B cell (primary cell): ENCODE data around the gene AXIN1. TPM values are rescaled to one million over a fixed set of nuclear protein-coding genes. Genes with fewer than 3 reads are reported as not detected.

ENCODE experiments used
- ATAC-seq: fragments of 200-7000 bp; cut with Tn5 transposase; one replicate; pipeline ENCODE4 v1.10.0; 2021; ENCODE audit warnings: low read depth, mild to moderate bottlenecking, moderate number of reproducible peaks, moderate library complexity
- CTCF ChIA-PET: fragments of 350-600 bp; sonication (Branson Sonifier 250); formaldehyde crosslinking; loops from one replicate; lab custom pipeline; 2021; ENCODE audit warnings: antibody characterized with exemption, inconsistent platforms; lab: Charles Lee
- POLR2A ChIA-PET: fragments of 350-600 bp; sonication (Branson Sonifier 250); formaldehyde crosslinking; loops from one replicate; lab custom pipeline; 2021; ENCODE audit warnings: antibody characterized with exemption; lab: Charles Lee
- DNase-seq: peaks from one replicate; pipeline ENCODE4 v3.0.0; 2013
- H2AFZ ChIP-seq: 2 replicates; pipeline ENCODE4 v1.6.1; 2012; ENCODE audit warnings: mild to moderate bottlenecking, low read depth, low read length; ENCODE audit not compliant: insufficient read depth, poor library complexity, severe bottlenecking
- H3K27ac ChIP-seq, 2 donors: 1 replicate in 1 of 2; 2 replicates in 1 of 2; pipeline ENCODE4 v1.5.1; 2012 to 2013; ENCODE audit warnings: low read length in 2 of 2, mild to moderate bottlenecking in 2 of 2, moderate library complexity in 1 of 2
- H3K27me3 ChIP-seq, 4 experiments: fragments of 200-600 bp in 1 of 4; sonication (generic) in 1 of 4; replicated peaks in 1 of 4; 1 replicate in 2 of 4; 2 replicates in 2 of 4; pipeline versions ENCODE4 v1.6.1 to v1.7.0; 2013 to 2016; ENCODE audit warnings: low read length in 3 of 4, mild to moderate bottlenecking in 2 of 4, mixed read lengths in 1 of 4, moderate library complexity in 1 of 4; ENCODE audit not compliant: insufficient read depth in 4 of 4, control insufficient read depth in 3 of 4; ENCODE audit errors: control extremely low read depth in 1 of 4
- H3K36me3 ChIP-seq, 2 experiments: replicated peaks in 1 of 2; 1 replicate in 1 of 2; 2 replicates in 1 of 2; pipeline versions ENCODE4 v1.6.1 to v1.7.1; 2013; ENCODE audit warnings: low read length in 1 of 2; ENCODE audit not compliant: insufficient read depth in 2 of 2, control insufficient read depth in 1 of 2; ENCODE audit errors: control extremely low read depth in 1 of 2, extremely low read depth in 1 of 2
- H3K4me1 ChIP-seq, 2 donors: fragments of 200-600 bp in 1 of 2; sonication (generic) in 1 of 2; 1 replicate in 1 of 2; 2 replicates in 1 of 2; pipeline versions ENCODE4 v1.5.1 to v1.6.1; 2013 to 2017; ENCODE audit warnings: low read length in 2 of 2; ENCODE audit not compliant: control insufficient read depth in 2 of 2, insufficient read depth in 2 of 2
- H3K4me2 ChIP-seq: replicated peaks from 2 replicates; pipeline ENCODE3; 2012; ENCODE audit warnings: mild to moderate bottlenecking, low read depth, low read length; ENCODE audit not compliant: poor library complexity, severe bottlenecking
- H3K4me3 ChIP-seq, 5 experiments: fragments of 200-600 bp in 1 of 5; sonication (generic) in 1 of 5; 1 replicate in 3 of 5; 2 replicates in 2 of 5; pipeline versions ENCODE4 v1.5.1 to v1.7.0; 2011 to 2016; ENCODE audit warnings: low read length in 4 of 5, mild to moderate bottlenecking in 4 of 5, low read depth in 2 of 5, control low read depth in 1 of 5, moderate library complexity in 1 of 5; ENCODE audit not compliant: insufficient read depth in 1 of 5; ENCODE audit errors: control extremely low read depth in 1 of 5, extremely low read depth in 1 of 5
- H3K79me2 ChIP-seq: fragments of 200-600 bp; sonication (generic); one replicate; pipeline ENCODE4 v1.6.0; 2016; ENCODE audit warnings: low read length; ENCODE audit not compliant: control insufficient read depth, insufficient read depth
- H3K9ac ChIP-seq: fragments of 200-600 bp; sonication (generic); 2 replicates; pipeline ENCODE4 v1.6.1; 2017; ENCODE audit warnings: mild to moderate bottlenecking, low read length, moderate library complexity
- H3K9me3 ChIP-seq, 3 donors: one replicate each; pipeline versions ENCODE4 v1.6.1 to v1.7.1; 2013; ENCODE audit warnings: low read length in 2 of 3; ENCODE audit not compliant: control insufficient read depth in 2 of 3, insufficient read depth in 1 of 3; ENCODE audit errors: control extremely low read depth in 1 of 3
- H4K20me1 ChIP-seq: 2 replicates; pipeline ENCODE4 v1.6.0; 2012; ENCODE audit warnings: mild to moderate bottlenecking, low read length; ENCODE audit not compliant: insufficient read depth, control insufficient read depth, poor library complexity, severe bottlenecking
- H3K27ac Mint-ChIP-seq: one replicate; pipeline ENCODE4 v1.8.0; 2021; ENCODE audit warnings: mixed read lengths
- H3K27me3 Mint-ChIP-seq: one replicate; pipeline ENCODE4 v1.8.0; 2021; ENCODE audit warnings: mixed read lengths
- H3K4me1 Mint-ChIP-seq: one replicate; pipeline ENCODE4 v1.8.0; 2021; ENCODE audit warnings: mixed read lengths
- H3K4me3 Mint-ChIP-seq: one replicate; pipeline ENCODE4 v1.8.0; 2021; ENCODE audit warnings: mixed read lengths
- H3K9me3 Mint-ChIP-seq: one replicate; pipeline ENCODE4 v1.8.0; 2022; ENCODE audit warnings: mixed read lengths; ENCODE audit not compliant: insufficient read depth
- CTCF ChIP-seq: fragments of 200-600 bp; IDR thresholded peaks from one replicate; pipeline ENCODE4 v1.8.0; 2022; ENCODE audit warnings: antibody characterized with exemption, mild to moderate bottlenecking
- EZH2 ChIP-seq: IDR thresholded peaks from 2 replicates; pipeline ENCODE4 v1.6.1; 2012; ENCODE audit warnings: borderline replicate concordance, low read depth, mild to moderate bottlenecking, moderate library complexity, low read length; ENCODE audit not compliant: insufficient read depth, poor library complexity, severe bottlenecking
- WGBS: methylation state at CpG from one replicate; pipeline ENCODE4 v1.1.5; 2013; ENCODE audit warnings: missing lambda C conversion rate; ENCODE audit not compliant: insufficient coverage; 5-methylcytosine and 5-hydroxymethylcytosine counted together
- intact Hi-C: fragments of 100-400 bp; cut with micrococcal nuclease; formaldehyde crosslinking; loops from one replicate; pipeline ENCODE4 v1.10.0; 2022
- polyA plus RNA-seq: library from polyadenylated mRNA; depleted of rRNA; stranded (reverse); fragments of >200 nt; gene quantifications from 2 replicates; pipeline ENCODE4 v1.2.3, GENCODE V29; 2012
- total RNA-seq, 2 donors: library from RNA; stranded (reverse); fragments of 120-200 nt in 1 of 2; gene quantifications; 1 replicate in 1 of 2; 2 replicates in 1 of 2; pipeline versions ENCODE4 v1.2.3 to v1.2.4, GENCODE V29; 2013 to 2022

AXIN1 gene
- total and polyA plus RNA-seq, 2 donors (not counting 1 experiment from before 2014, with no cell fraction given), result 39.0 to 40.8 TPM

- H3K27ac ChIP-seq, result peak overlapping the region; percentile 59 to 66
- WGBS, result 59% methylated on average over 9 of the region's 10 CpGs
- peak overlapping the region; percentile 35 for H3K9ac ChIP-seq
- H3K9me3 Mint-ChIP-seq, result no peaks in the 10 kb centered on the region
- H3K79me2 ChIP-seq, result no peaks in the 10 kb centered on the region
- H4K20me1 ChIP-seq, result no peaks in the 10 kb centered on the region
- no peaks in the 10 kb centered on the region for H3K27me3 Mint-ChIP-seq
- intact Hi-C loops, result loop anchor here (1.0 kb wide), 4 partner anchors 10 to 142 kb away; partner anchors contain the start of genes DECR2, LUC7L and PGAP6
- H3K27ac Mint-ChIP-seq, result peak overlapping the region; percentile 72
- no peaks in the 10 kb centered on the region for H3K27me3 ChIP-seq
- DNase-seq (no peak), ATAC-seq (no peak)
- ChIA-PET CTCF (interaction anchor here (0.9 to 1.7 kb wide), 7 partner anchors 8 to 305 kb away, joined by 3 to 8 read pairs (median 4); partner anchors contain the start of gene DECR2), POLR2A (interaction anchor here (0.6 to 1.2 kb wide), 6 partner anchors 11 to 1708 kb away, joined by 3 to 11 read pairs (median 4); partner anchors contain the start of genes AXIN1 and DECR2)
- H3K36me3 ChIP-seq, result peaks cover 0 to 52% of the 10 kb centered on the region in 2 experiments
- H3K4me3 Mint-ChIP-seq, result peak overlapping the region; percentile 85
- H3K4me1 ChIP-seq, result peaks cover 6 to 18% of the 10 kb centered on the region in 2 donors
- H3K4me2 ChIP-seq, result peak overlapping the region; percentile 64
- H3K9me3 ChIP-seq, result no peaks in the 10 kb centered on the region
- TF ChIP-seq EZH2 (no peak), CTCF (no peak)
- peak overlapping the region; percentile 60 for H2AFZ ChIP-seq
- peak overlapping the region in 3 of 5 experiments; percentile 31 to 47 (median 35) for H3K4me3 ChIP-seq
- H3K4me1 Mint-ChIP-seq, result peaks cover 17% of the 10 kb centered on the region
These were observed 18.5 kb upstream of the AXIN1 start for GRCh38 chr16:370979-371514.

GRCh38 chr16:370443-370842 is 17.9 kb upstream of the AXIN1 start, which contains the start of gene MRPL28:
Gene MRPL28, minus strand, starts transcription at chr16:370538. Its CDS starts 320 bp downstream, at chr16:370218.
- Mint-ChIP-seq H3K4me1 (peaks cover 17% of the 10 kb centered on the region), H3K27me3 (no peaks in the 10 kb centered on the region), H3K4me3 (peak within 1 kb of the TSS; percentile 85), H3K9me3 (no peaks in the 10 kb centered on the region), H3K27ac (peak within 1 kb of the TSS; percentile 72)
- ATAC-seq, result peak; percentile 99
- H3K9me3 ChIP-seq, result no peaks in the 10 kb centered on the region
- no peaks in the 10 kb centered on the region for H4K20me1 ChIP-seq
- H3K9ac ChIP-seq, result peak within 1 kb of the TSS; percentile 35
- POLR2A ChIA-PET, result interaction anchor here (0.6 to 1.2 kb wide), 8 partner anchors 12 to 1709 kb away, joined by 3 to 11 read pairs (median 3); partner anchors contain the start of genes AXIN1, DECR2 and RAB11FIP3
- H3K27ac ChIP-seq, result peak within 1 kb of the TSS; percentile 59 to 66
- peak within 1 kb of the TSS; percentile 64 for H3K4me2 ChIP-seq
- H3K79me2 ChIP-seq, result no peaks in the 10 kb centered on the region
- WGBS, result 0% methylated on average over 19 of the region's 30 CpGs
- H2AFZ ChIP-seq, result peak within 1 kb of the TSS; percentile 60
- intact Hi-C loops, result loop anchor here (1.0 kb wide), 4 partner anchors 11 to 141 kb away; partner anchors contain the start of genes DECR2, LUC7L and PGAP6
- H3K36me3 ChIP-seq, result peaks cover 0 to 49% of the 10 kb centered on the region in 2 experiments
- peaks cover 6 to 18% of the 10 kb centered on the region in 2 donors for H3K4me1 ChIP-seq
- peak; percentile 95 for DNase-seq
- peak within 1 kb of the TSS in 3 of 5 experiments; percentile 31 to 47 (median 35) for H3K4me3 ChIP-seq
- no peaks in the 10 kb centered on the region for H3K27me3 ChIP-seq
- TF ChIP-seq EZH2, result no peak
- TF ChIP-seq CTCF, result no peak
- CTCF ChIA-PET, result interaction anchor here (0.6 to 1.7 kb wide), 6 partner anchors 10 to 305 kb away, joined by 3 to 8 read pairs (median 4); partner anchors contain the start of gene DECR2
